HL-60 (cell line): Measurements from ENCODE around the gene IGFL1.
"Not testable (repeated sequence)": the region's sequence is repeated elsewhere in the genome, so short reads cannot be mapped to it uniquely, and the experiment has no call there.

Experiments used
- DNase-seq, 2 experiments: peaks; one replicate each; pipeline ENCODE4 v3.0.0-alpha.2; 2010 to 2020; ENCODE audit warnings: low read depth in 1 of 2, low spot score in 1 of 2
- H3K27ac ChIP-seq: fragments of 250-450 bp; sonication (Bioruptor Pico); replicated peaks from 2 replicates; pipeline ENCODE4 v1.5.1; 2020; ENCODE audit warnings: mild to moderate bottlenecking, moderate library complexity
- H3K27me3 ChIP-seq: fragments of 250-450 bp; sonication (Bioruptor Pico); 2 replicates; pipeline ENCODE4 v1.5.1; 2021; ENCODE audit warnings: mild to moderate bottlenecking, moderate library complexity; ENCODE audit not compliant: insufficient read depth, poor library complexity, severe bottlenecking
- H3K4me3 ChIP-seq: replicated peaks from 2 replicates; pipeline ENCODE4 v1.5.1; 2011; ENCODE audit warnings: mild to moderate bottlenecking, control low read depth, low read length; ENCODE audit not compliant: insufficient read depth
- CTCF ChIP-seq: IDR thresholded peaks from one replicate; pipeline ENCODE4 v1.5.1; 2011; ENCODE audit warnings: low read length, control low read depth, inconsistent platforms; ENCODE audit not compliant: insufficient read depth
- GABPA ChIP-seq: IDR thresholded peaks from 2 replicates; pipeline ENCODE4 v1.6.1; 2012; ENCODE audit warnings: low read depth
- POLR2AphosphoS5 ChIP-seq: IDR thresholded peaks from 2 replicates; pipeline ENCODE4 v1.6.1; 2012; ENCODE audit warnings: low read depth
- REST ChIP-seq: IDR thresholded peaks from 2 replicates; pipeline ENCODE4 v1.6.1; 2012; ENCODE audit warnings: low read depth; ENCODE audit not compliant: insufficient replicate concordance
- SPI1 ChIP-seq: IDR thresholded peaks from 2 replicates; pipeline ENCODE4 v1.6.1; 2012; ENCODE audit warnings: low read depth, mild to moderate bottlenecking, borderline replicate concordance

IGFL1 gene

GRCh38 chr19:46210669-46211068 lies 18.9 kb upstream of the IGFL1 start:
- DNase-seq = no peak
- Histone ChIP-seq H3K4me3 (no peak overlapping the region), H3K27me3 (no peaks in the 10 kb centered on the region), H3K27ac (no peak overlapping the region)
- no peak for TF ChIP-seq SPI1
- no peak for TF ChIP-seq CTCF
- TF ChIP-seq POLR2AphosphoS5 = no peak

- TF ChIP-seq GABPA (no peak), CTCF (no peak), POLR2AphosphoS5 (no peak), REST (no peak), SPI1 (no peak)
- no peak for DNase-seq
- H3K4me3 ChIP-seq = no peak overlapping the region
- no peak overlapping the region for H3K27ac ChIP-seq
- no peaks in the 10 kb centered on the region for H3K27me3 ChIP-seq
These were observed 18.2 kb upstream of the IGFL1 start for GRCh38 chr19:46211201-46211881.

GRCh38 chr19:46212592-46212991 lies 16.9 kb upstream of the IGFL1 start:
- H3K27ac ChIP-seq, H3K4me3 ChIP-seq, H3K27me3 ChIP-seq, DNase-seq: not testable (repeated sequence)

GRCh38 chr19:46213156-46213555 lies 16.4 kb upstream of the IGFL1 start:
- DNase-seq = no peak
- H3K27me3 ChIP-seq = no peaks in the 10 kb centered on the region
- no peak overlapping the region for H3K4me3 ChIP-seq
- no peak overlapping the region for H3K27ac ChIP-seq
- TF ChIP-seq SPI1 (no peak), REST (no peak), GABPA (no peak), POLR2AphosphoS5 (no peak)

- no peak for TF ChIP-seq SPI1
- no peak for TF ChIP-seq POLR2AphosphoS5
- TF ChIP-seq GABPA = no peak
- no peak for TF ChIP-seq REST
- TF ChIP-seq CTCF = no peak
- no peak overlapping the region for H3K27ac ChIP-seq
- no peak for DNase-seq
- no peak overlapping the region for H3K4me3 ChIP-seq
- H3K27me3 ChIP-seq = no peaks in the 10 kb centered on the region
These were observed 15.7 kb upstream of the IGFL1 start for GRCh38 chr19:46213806-46214205.
